GM12873 (cell line): ENCODE measurements around the gene CLNS1A.

ENCODE experiments used
- CTCF ChIP-seq: IDR thresholded peaks from 2 replicates; pipeline ENCODE4 v1.5.1; 2012; ENCODE audit warnings: low read depth, mild to moderate bottlenecking, moderate library complexity, low read length, control low read depth; ENCODE audit not compliant: insufficient read depth; ENCODE audit errors: missing control alignments

CLNS1A gene

DNA sequence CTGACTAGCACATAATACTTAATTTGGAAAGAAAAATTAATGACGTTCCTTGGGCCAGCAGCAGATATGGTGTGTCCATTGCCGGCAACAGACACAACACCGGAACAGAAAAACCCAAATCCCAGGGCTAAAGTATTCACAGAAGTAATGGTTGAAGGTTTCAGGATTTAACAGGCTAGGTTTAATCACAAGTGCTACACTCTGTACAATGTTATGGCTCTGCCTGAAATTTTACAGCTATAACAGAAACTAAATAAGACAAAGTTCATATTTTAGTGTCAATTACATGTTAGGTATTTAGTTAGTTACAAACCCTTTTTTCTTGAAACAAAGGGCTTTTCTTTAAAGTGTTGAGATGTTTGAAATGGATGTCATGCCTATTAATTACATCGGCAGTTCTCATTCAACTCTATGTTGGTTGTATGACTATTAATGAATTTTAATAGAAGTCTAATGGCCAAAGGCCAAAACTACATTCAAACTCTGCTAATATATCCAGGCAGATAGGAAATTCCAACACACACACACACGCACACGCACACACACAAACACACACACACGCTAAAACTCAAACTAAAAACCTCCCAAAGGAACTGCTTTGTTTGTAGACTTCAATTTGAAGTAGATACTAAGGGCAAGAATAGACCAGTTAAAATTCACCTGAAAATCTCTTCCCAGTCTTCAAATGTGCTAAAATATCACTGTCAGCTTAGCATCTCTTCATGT, 27.8 kb upstream of the CLNS1A start:
- TF ChIP-seq CTCF = no peak

DNA sequence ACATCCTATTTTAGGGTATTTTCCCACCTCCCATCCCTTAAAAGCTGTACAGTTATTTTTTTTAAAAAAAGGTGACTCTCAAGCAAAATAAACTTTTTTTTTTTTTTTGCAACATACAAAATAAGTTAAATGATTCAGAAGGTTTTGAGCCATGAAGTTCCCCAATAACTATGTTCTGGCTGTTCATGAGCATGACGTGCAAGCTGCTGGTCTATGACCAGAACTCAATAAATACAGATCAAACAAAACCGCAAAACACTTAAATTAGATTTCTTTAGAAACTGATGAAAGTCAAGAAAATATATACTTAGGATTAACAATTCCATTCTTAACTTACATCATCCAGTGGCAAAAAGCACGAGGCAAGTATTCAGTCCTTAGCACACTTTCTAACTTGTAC, 24.1 kb upstream of the CLNS1A start:
- TF ChIP-seq CTCF = no peak

DNA sequence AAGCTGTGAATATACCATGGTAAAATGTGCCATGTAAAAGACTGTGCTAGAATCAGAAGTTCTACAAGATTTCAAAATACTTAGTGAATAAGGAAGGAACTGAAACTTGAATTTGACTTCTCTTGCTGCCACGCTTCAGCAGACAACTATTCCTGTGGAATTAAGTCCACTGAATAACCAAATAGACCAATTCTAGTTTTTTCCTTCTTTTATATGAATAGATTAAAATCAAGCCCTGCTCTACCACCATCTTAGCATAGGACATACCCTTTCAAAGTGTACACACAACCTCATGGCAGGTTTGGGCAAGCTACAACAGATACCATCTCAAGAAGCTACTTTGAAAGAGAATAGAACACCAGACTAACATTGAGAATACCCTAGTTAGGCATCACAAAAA, 23.4 kb upstream of the CLNS1A start:
- no peak for TF ChIP-seq CTCF

DNA sequence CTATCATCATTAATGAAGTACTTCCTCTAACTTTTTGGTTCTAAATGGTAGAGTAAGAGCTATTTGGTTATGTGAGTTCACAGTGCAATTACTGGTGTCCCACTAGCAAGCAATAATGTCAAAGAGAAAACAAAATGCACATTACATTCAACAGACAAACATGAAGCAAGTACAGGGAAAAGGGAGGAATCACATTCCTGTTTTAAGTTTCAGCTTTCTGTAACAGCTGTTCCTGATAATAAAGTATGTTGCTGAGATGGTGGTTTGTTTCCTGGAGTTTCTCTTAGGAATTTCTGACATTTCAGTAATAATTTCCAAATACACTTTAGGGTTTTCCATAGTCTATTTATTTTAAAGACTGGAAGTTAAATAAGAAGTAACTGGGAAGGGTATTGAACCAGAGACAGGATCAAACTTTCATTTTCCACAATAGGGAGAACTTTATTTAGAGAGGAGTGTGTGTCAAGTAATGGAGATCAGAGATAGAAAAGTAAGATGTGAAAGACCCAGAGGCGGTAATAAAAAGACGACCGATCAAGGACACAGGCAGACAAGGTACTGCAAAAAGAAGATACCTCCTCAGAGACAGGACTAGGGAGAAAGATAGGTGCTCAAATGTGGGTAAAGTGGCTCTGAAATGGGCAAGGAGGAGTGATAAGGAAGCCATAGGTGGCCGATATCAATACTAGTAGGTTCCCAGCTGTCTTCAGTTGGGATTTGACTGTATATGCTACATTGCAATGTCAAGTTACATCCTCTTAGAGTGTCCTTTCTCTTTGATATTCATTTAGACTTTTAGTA, 20.8 kb upstream of the CLNS1A start:
- TF ChIP-seq CTCF = no peak

DNA sequence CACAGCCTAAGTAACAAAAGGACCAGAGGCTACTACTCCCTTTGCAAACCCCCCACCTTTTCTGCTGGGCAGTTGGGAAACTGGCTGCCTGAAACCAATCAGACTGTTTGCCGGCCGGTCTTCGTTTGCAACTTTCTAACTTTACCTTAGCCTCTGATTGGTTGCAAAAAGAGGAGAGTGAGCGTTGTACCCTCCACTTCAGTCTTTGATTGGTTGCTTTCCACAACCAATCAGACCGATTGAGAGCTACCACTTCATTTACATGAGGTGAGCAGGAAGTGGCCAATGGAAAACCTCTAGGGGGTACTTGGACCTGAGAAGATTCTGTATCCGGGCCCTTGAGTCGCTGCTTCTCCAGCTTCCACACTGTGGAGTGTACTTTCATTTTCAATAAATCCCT, 18.8 kb upstream of the CLNS1A start:
- no peak for TF ChIP-seq CTCF

DNA sequence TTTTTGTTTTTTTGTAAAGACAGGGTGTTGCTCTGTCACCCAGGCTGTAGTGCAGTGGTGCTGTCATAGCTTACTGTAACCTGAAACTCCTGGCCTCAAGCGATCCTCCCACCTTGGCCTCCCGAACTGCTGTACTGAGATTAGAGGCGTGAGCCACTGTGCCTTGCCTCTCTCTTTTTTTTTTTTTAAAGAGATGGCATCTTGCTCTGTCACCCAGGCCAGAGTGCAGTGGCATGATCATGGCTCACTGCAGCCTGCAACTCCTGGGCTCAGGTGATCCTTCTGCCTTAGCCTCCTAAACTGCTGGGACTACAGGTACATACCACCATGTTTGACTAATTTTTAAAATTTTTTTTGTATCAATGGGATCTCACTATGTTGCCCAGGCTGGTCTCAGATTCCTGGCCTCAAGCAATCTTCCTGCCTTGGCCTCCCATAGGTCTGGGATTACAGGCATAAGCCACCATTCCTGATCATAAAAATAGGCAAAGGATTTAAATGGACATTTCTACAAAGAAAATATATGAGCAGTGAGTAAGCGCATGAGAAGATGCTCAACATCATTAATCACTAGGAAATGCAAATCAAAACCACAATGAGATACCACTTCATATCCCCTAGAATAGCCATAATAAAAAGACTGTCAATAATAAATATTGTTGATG, 17.3 kb upstream of the CLNS1A start:
- TF ChIP-seq CTCF = no peak

DNA sequence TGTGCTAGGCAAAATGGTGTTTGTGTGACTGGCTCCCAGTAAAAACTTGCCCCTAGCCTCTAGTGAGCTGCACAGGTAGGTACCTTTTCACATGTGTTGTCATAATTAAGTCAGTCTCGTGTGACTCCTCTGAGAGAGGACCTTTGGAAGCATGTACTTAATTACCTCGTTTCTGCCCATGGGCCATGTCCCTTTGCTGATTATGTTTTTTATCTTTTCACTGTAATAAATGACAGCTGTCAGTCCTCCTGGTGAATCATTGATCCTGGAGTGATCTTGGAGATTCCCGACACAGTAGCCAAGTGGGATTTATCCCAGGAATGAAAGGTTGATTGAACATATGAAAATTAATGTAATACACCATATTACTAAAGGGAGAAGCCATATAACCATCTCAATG, 12.5 kb upstream of the CLNS1A start:
- TF ChIP-seq CTCF = no peak
